GM12878 (cell line): ENCODE measurements around the gene DGKE. TPM values are rescaled to one million over a fixed set of nuclear protein-coding genes. Genes with fewer than 3 reads are reported as not detected.
A peak's percentile ranks its signal among the peaks of the same experiment; 100 is the strongest.

Experiments
- ATAC-seq: fragments of 200-7000 bp; cut with Tn5 transposase; 3 replicates; pipeline ENCODE4 v1.9.1; 2020; ENCODE audit warnings: mild to moderate bottlenecking, moderate library complexity
- Bru-seq: library from RNA; stranded (reverse); fragments of 400-500 nt; gene quantifications from one replicate; lab custom pipeline; 2021; lab: Mats Ljungman, UMichigan
- BruChase-seq, 2 experiments: library from RNA; stranded (reverse); fragments of 400-500 nt; gene quantifications; one replicate each; lab custom pipeline; 2021; lab: Mats Ljungman, UMichigan
- BruUV-seq: library from RNA; stranded (reverse); fragments of 400-500 nt; replicated peaks from 2 replicates; lab custom pipeline; 2021; lab: Mats Ljungman, UMichigan
- CTCF ChIA-PET: fragments of 300-600 bp; sonication (Branson Sonifier 250); formaldehyde crosslinking; extraction: SDS; loops from one replicate; lab custom pipeline; 2021; ENCODE audit warnings: inconsistent platforms; lab: Yijun Ruan, JAX
- POLR2A ChIA-PET: fragments of 350-600 bp; formaldehyde crosslinking; extraction: SDS; loops from one replicate; lab custom pipeline; 2021; ENCODE audit warnings: inconsistent platforms; lab: Charles Lee
- RAD21 ChIA-PET: fragments of 300-600 bp; sonication (Branson Sonifier 250); formaldehyde crosslinking; loops from one replicate; lab custom pipeline; 2023; ENCODE audit warnings: antibody characterized with exemption; ENCODE audit not compliant: unreplicated experiment; lab: Charles Lee
- SMC1A ChIA-PET: fragments of 300-600 bp; sonication (Branson Sonifier 250); formaldehyde crosslinking; loops from one replicate; lab custom pipeline; 2023; ENCODE audit not compliant: unreplicated experiment, uncharacterized antibody; lab: Charles Lee
- DNase-seq: peaks from one replicate; pipeline ENCODE4 v3.0.0-alpha.2; 2011; ENCODE audit warnings: low read depth, low spot score
- FAIRE-seq: peaks from 3 replicates; lab custom pipeline; 2011; peaks lifted over from hg19 to GRCh38; lab: Jason Lieb, UNC
- H2AFZ ChIP-seq: 2 replicates; pipeline ENCODE4 v1.6.0; 2011; ENCODE audit warnings: low read depth, low read length, control low read depth; ENCODE audit not compliant: control insufficient read depth
- H3K27ac ChIP-seq: 2 replicates; pipeline ENCODE4 v1.5.1; 2011; ENCODE audit warnings: control low read depth; ENCODE audit not compliant: control insufficient read depth, insufficient read depth
- H3K27me3 ChIP-seq, 2 experiments: replicated peaks in 1 of 2; 2 replicates each; pipeline versions ENCODE4 v1.6.0 to v1.6.1; 2011; ENCODE audit warnings: low read length in 1 of 2; ENCODE audit not compliant: control insufficient read depth in 2 of 2, insufficient read depth in 2 of 2
- H3K36me3 ChIP-seq, 2 experiments: 2 replicates each; pipeline ENCODE4 v1.5.1; 2011; ENCODE audit warnings: low read length in 1 of 2; ENCODE audit not compliant: control insufficient read depth in 2 of 2, insufficient read depth in 2 of 2
- H3K4me1 ChIP-seq: 2 replicates; pipeline ENCODE4 v1.6.1; 2011; ENCODE audit warnings: mild to moderate bottlenecking, low read length, moderate library complexity, mixed read lengths; ENCODE audit not compliant: control insufficient read depth, insufficient read depth
- H3K4me2 ChIP-seq: 2 replicates; pipeline ENCODE4 v1.6.0; 2011; ENCODE audit warnings: control low read depth; ENCODE audit not compliant: control insufficient read depth, insufficient read depth
- H3K4me3 ChIP-seq: fragments of 200-600 bp; sonication (generic); 2 replicates; pipeline ENCODE4 v1.5.1; 2016
- H3K79me2 ChIP-seq: 2 replicates; pipeline ENCODE4 v1.6.0; 2011; ENCODE audit warnings: low read length; ENCODE audit not compliant: control insufficient read depth, insufficient read depth
- H3K9ac ChIP-seq: 2 replicates; pipeline ENCODE4 v1.8.0; 2011; ENCODE audit warnings: low read length, control low read depth, mixed read lengths; ENCODE audit not compliant: control insufficient read depth, insufficient read depth
- H3K9me3 ChIP-seq: replicated peaks from 3 replicates; pipeline ENCODE4 v1.5.1; 2011; ENCODE audit warnings: mild to moderate bottlenecking, low read length; ENCODE audit not compliant: control insufficient read depth, insufficient read depth
- H4K20me1 ChIP-seq: 2 replicates; pipeline ENCODE4 v1.6.0; 2011; ENCODE audit not compliant: control insufficient read depth, insufficient read depth
- ASH2L ChIP-seq: fragments of 300-600, 200-600 bp; sonication (generic); IDR thresholded peaks from 2 replicates; pipeline ENCODE4 v1.6.1; 2017; ENCODE audit warnings: low read depth, mild to moderate bottlenecking, borderline replicate concordance
- ETV6 ChIP-seq, 2 experiments: fragments of 450-650 bp in 1 of 2; IDR thresholded peaks in 1 of 2; conservative IDR thresholded peaks in 1 of 2; 2 replicates each; pipeline ENCODE4 v1.6.1; 2014; ENCODE audit warnings: antibody characterized with exemption in 1 of 2, borderline replicate concordance in 1 of 2, low read depth in 1 of 2, mild to moderate bottlenecking in 1 of 2, moderate library complexity in 1 of 2
- HDAC6 ChIP-seq: fragments of 200-600 bp; sonication (generic); IDR thresholded peaks from one replicate; pipeline ENCODE4 v1.8.0; 2017; ENCODE audit warnings: antibody characterized with exemption; ENCODE audit not compliant: unreplicated experiment
- HSF1 ChIP-seq: fragments of 150-350 bp; IDR thresholded peaks from 2 replicates; pipeline ENCODE4 v1.6.1; 2014; ENCODE audit warnings: mild to moderate bottlenecking, low read depth, low read length
- LARP7 ChIP-seq: fragments of 450-650 bp; IDR thresholded peaks from 2 replicates; pipeline ENCODE4 v1.6.1; 2017; ENCODE audit warnings: mild to moderate bottlenecking
- NFYB ChIP-seq: IDR thresholded peaks from 2 replicates; pipeline ENCODE4 v1.6.1; 2011; ENCODE audit warnings: low read depth, mild to moderate bottlenecking, low read length, improper control_type of control experiment, moderate library complexity; ENCODE audit not compliant: insufficient read depth
- NR2F1 ChIP-seq: fragments of 450-650 bp; conservative IDR thresholded peaks from 2 replicates; pipeline ENCODE4 v1.6.1; 2017; ENCODE audit warnings: mild to moderate bottlenecking
- PML ChIP-seq: IDR thresholded peaks from 2 replicates; pipeline ENCODE4 v1.6.1; 2012; ENCODE audit warnings: low read length, inconsistent platforms
- RB1 ChIP-seq: fragments of 450-650 bp; formaldehyde crosslinking; IDR thresholded peaks from 2 replicates; pipeline ENCODE4 v1.6.1; 2017; ENCODE audit warnings: mild to moderate bottlenecking, borderline replicate concordance
- RBBP5 ChIP-seq: fragments of 200-600 bp; sonication (generic); conservative IDR thresholded peaks from 2 replicates; pipeline ENCODE4 v1.6.1; 2016
- STAT1 ChIP-seq: fragments of 450-650 bp; conservative IDR thresholded peaks from 2 replicates; pipeline ENCODE4 v1.6.1; 2014; ENCODE audit warnings: antibody characterized with exemption, mild to moderate bottlenecking
- TCF3 ChIP-seq: IDR thresholded peaks from 2 replicates; pipeline ENCODE4 v1.6.1; 2012; ENCODE audit warnings: low read depth, mild to moderate bottlenecking, low read length, borderline replicate concordance; ENCODE audit not compliant: insufficient read depth
- YBX1 ChIP-seq: fragments of 450-650 bp; IDR thresholded peaks from 2 replicates; pipeline ENCODE4 v1.6.1; 2016; ENCODE audit warnings: antibody characterized with exemption
- ZBTB33 ChIP-seq: fragments of 450-650 bp; IDR thresholded peaks from 2 replicates; pipeline ENCODE4 v1.6.1; 2017; ENCODE audit warnings: mild to moderate bottlenecking
- ZNF217 ChIP-seq: fragments of 450-650 bp; IDR thresholded peaks from 2 replicates; pipeline ENCODE4 v1.6.1; 2017; ENCODE audit warnings: antibody characterized with exemption, mild to moderate bottlenecking
- WGBS: methylation state at CpG from one replicate; pipeline ENCODE4 v1.1.6; 2016; ENCODE audit warnings: low lambda C conversion rate; ENCODE audit not compliant: insufficient replicate concordance, insufficient coverage; ENCODE audit errors: missing lambda C conversion rate; 5-methylcytosine and 5-hydroxymethylcytosine counted together
- in situ Hi-C: fragments of 300-500 bp; cut with MboI; formaldehyde crosslinking; loops from 9 replicates; pipeline ENCODE4 v1.14.3; 2018; ENCODE audit warnings: mixed read lengths
- intact Hi-C: fragments of 100-400 bp; cut with micrococcal nuclease; formaldehyde crosslinking; loops from one replicate; pipeline ENCODE4 v1.14.2; 2022; ENCODE audit not compliant: unreplicated experiment
- long read RNA-seq, 2 experiments: library from polyadenylated mRNA; unstranded; transcript quantifications; one replicate each; pipeline ENCODE4 v2.0.0, GENCODE V29; 2019 to 2020
- polyA minus RNA-seq, 3 experiments: library from RNA; depleted of rRNA, polyadenylated mRNA; stranded (reverse); fragments of >200 nt; gene quantifications; 2 replicates each; pipeline ENCODE4 v1.2.3, GENCODE V29; 2011
- polyA plus RNA-seq, 11 experiments: library from polyadenylated mRNA; depleted of rRNA in 4 of 11; unstranded in 6 of 11; stranded (reverse) in 5 of 11; fragments of >200 nt; fragmentation: Nextera tagmentation in 4 of 11; fragmentation: Illumina TruSeq in 1 of 11; extraction: Ambion mirVana in 4 of 11; extraction: Trizol in 1 of 11; gene quantifications; 1 replicate in 1 of 11; 2 replicates in 10 of 11; pipeline versions ENCODE4 v1.2.1 to v1.2.3, GENCODE V29; 2011 to 2016; ENCODE audit warnings: inconsistent platforms in 2 of 11, missing spikeins in 2 of 11, low read depth in 1 of 11
- total RNA-seq, 4 experiments: library from RNA; depleted of rRNA in 3 of 4; stranded (reverse); fragments of >200 nt in 3 of 4; fragmentation: Illumina TruSeq in 1 of 4; extraction: Trizol in 1 of 4; gene quantifications; 2 replicates each; pipeline versions ENCODE4 v1.2.1 to v1.2.3, GENCODE V29; 2013 to 2021

DGKE gene
- total RNA-seq (2013; cell fraction: nucleolus; rRNA removed) = 66.0 and 74.0 TPM in 2 replicates
- 10.6 and 14.5 TPM in 2 replicates for total RNA-seq (2014; rRNA removed)
- 12.7 and 14.9 TPM in 2 replicates for total RNA-seq (2014; rRNA removed; fragmentation: Illumina TruSeq; extraction: Trizol)
- 14.9 and 18.0 TPM in 2 replicates for total RNA-seq (2021)
- polyA plus RNA-seq (2011; ENCODE audit: low read depth) = 3.3 TPM
- 11.7 and 18.4 TPM in 2 replicates for polyA plus RNA-seq (2011; rRNA removed)
- 4.0 and 6.8 TPM in 2 replicates for polyA plus RNA-seq (2011; cell fraction: cytosol; rRNA removed)
- 29.0 and 40.0 TPM in 2 replicates for polyA plus RNA-seq (2011; cell fraction: nucleus; rRNA removed)
- 5.3 and 6.1 TPM in 2 replicates for polyA plus RNA-seq (2012)
- 15.5 and 15.9 TPM in 2 replicates for polyA plus RNA-seq (2014; fragmentation: Illumina TruSeq; extraction: Trizol)
- 1 to 10 TPM; 2.8 to 4.1 TPM for polyA plus RNA-seq (2014; fragmentation: Nextera tagmentation; extraction: Ambion mirVana)
- polyA plus RNA-seq (2014; rRNA removed) = 7.0 and 8.5 TPM in 2 replicates
- 10 to 100 TPM; 11.6 to 12.6 TPM for polyA plus RNA-seq (2016; fragmentation: Nextera tagmentation; extraction: Ambion mirVana)
- polyA minus RNA-seq (2011; rRNA and poly(A)+ RNA removed) = 9.3 and 11.3 TPM in 2 replicates
- polyA minus RNA-seq (2011; cell fraction: cytosol; rRNA and poly(A)+ RNA removed) = 2.9 and 3.7 TPM in 2 replicates
- polyA minus RNA-seq (2011; cell fraction: nucleus; rRNA and poly(A)+ RNA removed) = 20.1 and 27.9 TPM in 2 replicates
- percentile 84 among the genes with signal in this experiment for Bru-seq, nascent RNA
- percentile 87 among the genes with signal in this experiment for BruChase-seq, experiment 1, labeled RNA remaining after a 6-hour chase
- BruChase-seq, experiment 2, labeled RNA remaining after a 2-hour chase = percentile 88 among the genes with signal in this experiment
- long read RNA-seq, experiment 1, full-length matches to known transcripts = 3 of 8 reads
- long read RNA-seq, experiment 1, partial matches to known transcripts = 0 of 8 reads
- long read RNA-seq, experiment 1, other reads (novel, unspliced or antisense) = 5 of 8 reads
- long read RNA-seq, experiment 2, transcript DGKE-204 (2 exons, 1,843 nt) = major isoform, 9 of 23 reads
- long read RNA-seq, experiment 2, partial matches to known transcripts = 7 of 23 reads
- long read RNA-seq, experiment 2, other reads (novel, unspliced or antisense) = 7 of 23 reads

GRCh38 chr17:56833809-56834379 is at the start of gene DGKE, which contains the start of gene C17orf67:
Gene DGKE, plus strand, starts transcription at chr17:56834151. Its CDS starts 645 bp downstream, at chr17:56834796.
Gene C17orf67, minus strand, starts transcription at chr17:56833920. Its CDS starts 18,110 bp downstream, at chr17:56815810.
- in situ Hi-C loops = no loop called here
- TF ChIP-seq RB1 (peak; percentile 75; the same call in 1 of the 2 replicates), ETV6 (conservative IDR thresholded peaks at IDR 0.05 in 1 of 2, IDR thresholded peaks at IDR 0.05 in 1 of 2; ENCODE audit: borderline replicate concordance in 1 of 2, low read depth in 1 of 2) (0 out of 4 replicates have a peak, but pooled peaks of 1 of the 2 experiments have one; percentile 5), LARP7 (peak; percentile 94), RBBP5 (no peak), NR2F1 (peak; percentile 50; the same call in 1 of the 2 replicates), YBX1 (no peak), STAT1 (peak; percentile 72; the same call in 1 of the 2 replicates), TCF3 (no peak), PML (no peak), ZNF217 (peak; percentile 62; the same call in 1 of the 2 replicates), ZBTB33 (no peak), HDAC6 (no peak), NFYB (0 out of 2 replicates have a peak, but pooled peaks have one; percentile 5), ASH2L (0 out of 2 replicates have a peak, but pooled peaks have one; percentile 65), HSF1 (peak; percentile 92; the same call in 1 of the 2 replicates)

More at GRCh38 chr17:56833809-56834379, at the start of gene DGKE, which contains the start of gene C17orf67:
- H2AFZ ChIP-seq = peak within 1 kb of the TSS; percentile 85
- ChIA-PET CTCF (interaction anchor here (0.9 to 3.1 kb wide), 3 partner anchors 10 to 37 kb away, joined by 3 to 10 read pairs (median 5); no protein-coding TSS in a partner anchor), RAD21 (interaction anchor here (0.8 to 2.1 kb wide), 5 partner anchors 10 to 145 kb away, joined by 3 to 7 read pairs (median 3); no protein-coding TSS in a partner anchor), POLR2A (interaction anchor here (0.6 to 2.1 kb wide), 6 partner anchors 9 to 145 kb away, joined by 5 to 8 read pairs (median 8); partner anchors contain the start of genes SCPEP1 and TRIM25), SMC1A (interaction anchor here (1.1 to 2.6 kb wide), 4 partner anchors 14 to 37 kb away, joined by 3 to 10 read pairs (median 4); no protein-coding TSS in a partner anchor)
- H3K79me2 ChIP-seq = peaks cover 70% of the 10 kb centered on the region
- ATAC-seq (peak; percentile 86), DNase-seq (peak; percentile 72), FAIRE-seq (no peak)
- WGBS = under 1% methylated on average over 48 of the region's 66 CpGs
- no peaks in the 10 kb centered on the region for H3K9me3 ChIP-seq
- H4K20me1 ChIP-seq = no peaks in the 10 kb centered on the region
- H3K36me3 ChIP-seq = no peaks in the 10 kb centered on the region; a peak in 1 of 4 replicates
- H3K4me1 ChIP-seq = peaks cover 27% of the 10 kb centered on the region
- intact Hi-C loops = loop anchor here (2.0 to 10.0 kb wide), 2 partner anchors 75 to 251 kb away; partner anchors contain the start of gene AKAP1
- peak within 1 kb of the TSS; percentile 72 for H3K9ac ChIP-seq
- no peaks in the 10 kb centered on the region for H3K27me3 ChIP-seq
- peak within 1 kb of the TSS; percentile 74 for H3K27ac ChIP-seq
- peak within 1 kb of the TSS; percentile 79 for H3K4me3 ChIP-seq
- peak within 1 kb of the TSS; percentile 84 for H3K4me2 ChIP-seq
- no TSS peak for BruUV-seq
